ENCODE results near the gene ITGB5. TPM values are rescaled to one million over a fixed set of nuclear protein-coding genes. Genes with fewer than 3 reads are reported as not detected.

The ITGB5 gene
- total RNA-seq, 1 experiment from 2014 or later: 77.8 TPM

DNA sequence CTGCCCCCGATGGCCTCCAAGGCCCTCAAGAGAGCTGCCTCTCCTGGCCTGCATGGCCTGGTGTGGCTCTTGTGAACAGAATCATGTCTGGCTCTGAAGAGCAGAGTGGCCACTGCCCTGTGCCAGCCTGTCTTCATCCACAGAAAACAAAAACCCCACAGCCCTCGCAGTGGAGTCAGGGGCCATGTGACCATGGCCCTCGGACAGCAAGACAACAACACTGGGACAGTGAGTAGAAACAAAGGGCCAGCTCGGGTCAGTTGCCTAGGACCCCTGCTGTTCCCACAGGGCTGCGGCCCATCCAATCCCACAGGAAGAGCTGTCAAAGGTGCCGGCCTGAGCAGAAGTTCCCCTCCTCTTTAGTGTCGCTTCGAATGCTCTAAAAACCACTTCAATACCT lies 84.5 kb downstream of the ITGB5 start:
- ATAC-seq: no peak
- ChIA-PET POLR2A (no interaction called here), CTCF (no interaction called here), RAD21 (ENCODE audit: low non-redundant PET in 1 of 2, low total read pairs in 2 of 2, uncharacterized antibody in 2 of 2, unreplicated experiment in 2 of 2) (interaction anchor here in 1 of 2 experiments (0.7 kb wide), 1 partner anchor 35 kb away, joined by 3 read pairs; no protein-coding TSS in a partner anchor)
- H3K4me3 ChIP-seq (replicated peaks in 1 of 2; ENCODE audit: low read depth in 1 of 2, low read length in 2 of 2): no peak overlapping the region
- no peaks in the 10 kb centered on the region for H3K9me3 ChIP-seq (ENCODE audit: control insufficient read depth in 1 of 2, insufficient read depth in 1 of 2, low read depth in 1 of 2, low read length in 2 of 2)
- intact Hi-C loops (cut with micrococcal nuclease): no loop called here
- H2AFZ ChIP-seq (ENCODE audit: low read depth, low read length, poor library complexity, severe bottlenecking): no peak overlapping the region
- H3K79me2 ChIP-seq (ENCODE audit: insufficient read depth, low read length): no peaks in the 10 kb centered on the region
- no peak overlapping the region for H3K4me2 ChIP-seq (ENCODE audit: low read length)
- no peak overlapping the region for H3K9ac ChIP-seq (ENCODE audit: low read length)
- no TSS peak for BruUV-seq (replicated peaks)
- H4K20me1 ChIP-seq (ENCODE audit: insufficient read depth): no peaks in the 10 kb centered on the region
- no peaks in the 10 kb centered on the region for H3K27me3 ChIP-seq (ENCODE audit: insufficient read depth, low read length)
- no peaks in the 10 kb centered on the region for H3K4me1 ChIP-seq (ENCODE audit: control insufficient read depth in 1 of 2, insufficient read depth in 2 of 2, low read length in 2 of 2)
- H3K27ac ChIP-seq (ENCODE audit: low read depth, low read length): no peak overlapping the region
- no peak for TF ChIP-seq CBX3 (IDR thresholded peaks at IDR 0.05; ENCODE audit: low read depth)
- no peak for TF ChIP-seq EGR1 (IDR thresholded peaks at IDR 0.05; ENCODE audit: low read depth)
- TF ChIP-seq CTCF (IDR thresholded peaks at IDR 0.05 in 2 of 3, conservative IDR thresholded peaks at IDR 0.05 in 1 of 3; ENCODE audit: borderline replicate concordance in 1 of 3, insufficient read depth in 1 of 3, low read depth in 2 of 3, low read length in 2 of 3): no peak
- TF ChIP-seq ZNF274 (IDR thresholded peaks at IDR 0.05; ENCODE audit: low read depth, low read length): no peak
- TF ChIP-seq SIN3A (IDR thresholded peaks at IDR 0.05; ENCODE audit: low read depth): no peak
- TF ChIP-seq CEBPB (IDR thresholded peaks at IDR 0.05; ENCODE audit: low read depth): no peak
- TF ChIP-seq YY1 (IDR thresholded peaks at IDR 0.05; ENCODE audit: extremely low read depth, insufficient replicate concordance, low read depth, low read length): no peak
- TF ChIP-seq MAX (IDR thresholded peaks at IDR 0.05): no peak
- TF ChIP-seq EZH2phosphoT487 (IDR thresholded peaks at IDR 0.05; ENCODE audit: borderline replicate concordance): no peak
- no peak for TF ChIP-seq SRF (IDR thresholded peaks at IDR 0.05; ENCODE audit: low read depth)
- no peak for TF ChIP-seq POLR2A (IDR thresholded peaks at IDR 0.05; ENCODE audit: borderline replicate concordance, extremely low read depth, insufficient read depth, insufficient read length)
- no peak for TF ChIP-seq JUND (IDR thresholded peaks at IDR 0.05)
- no peak for DNase-seq (ENCODE audit: low read depth, low spot score)
- H3K36me3 ChIP-seq (ENCODE audit: control insufficient read depth in 1 of 2, insufficient read depth in 2 of 2, low read length in 2 of 2): no peaks in the 10 kb centered on the region; a peak in 1 of 4 replicates
- no peaks in the 10 kb centered on the region for H3K9me2 ChIP-seq (ENCODE audit: insufficient read depth)
